NOMO-1 treated with DMSO at 0.1 percent for 48 hours (cell line): Measurements from ENCODE around the gene MYO1C.
"Not testable (repeated sequence)": the region's sequence is repeated elsewhere in the genome, so short reads cannot be mapped to it uniquely, and the experiment has no call there.

Source experiments
- DNase-seq: peaks from one replicate; lab custom pipeline; 2025; ENCODE audit not compliant: unreplicated experiment; lab: John Stamatoyannopoulos, UW

Gene MYO1C

DNA sequence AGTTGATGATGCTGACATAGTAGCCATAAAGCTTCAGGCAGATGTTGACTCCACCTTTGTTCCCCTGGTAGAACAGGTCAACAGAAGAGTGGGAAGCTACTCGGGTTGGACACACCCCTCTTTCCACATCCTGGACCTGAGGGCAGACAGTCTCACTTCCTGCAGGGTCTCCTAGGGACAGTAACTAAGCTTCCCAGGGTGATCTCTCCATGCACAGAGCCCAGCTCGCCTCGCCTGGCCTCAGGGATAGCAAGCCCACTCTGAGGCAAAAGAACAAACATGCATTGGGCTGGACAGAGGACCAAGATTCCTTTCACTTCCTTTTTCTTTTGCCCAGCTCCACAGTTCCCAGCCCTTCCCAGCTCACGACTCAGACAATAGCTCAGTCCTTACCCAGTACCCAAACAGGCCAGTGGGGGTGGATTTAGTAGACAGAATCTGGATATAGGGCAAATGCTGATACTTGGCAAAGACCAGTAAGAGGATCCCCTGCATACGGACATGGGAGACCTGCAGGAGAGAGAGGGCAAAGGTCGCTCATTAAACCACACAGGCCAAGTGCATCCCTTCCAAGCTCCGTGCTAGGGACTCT, 16.9 kb upstream of the MYO1C start:
- DNase-seq: no peak

- not testable (repeated sequence) for DNase-seq
These were observed 16.2 kb upstream of the MYO1C start for GRCh38 chr17:1508709-1509108.

GRCh38 chr17:1506649-1507267, 14.3 kb upstream of the MYO1C start:
- DNase-seq: no peak

GRCh38 chr17:1505586-1505985, 13.1 kb upstream of the MYO1C start:
- DNase-seq: no peak

GRCh38 chr17:1504866-1505265, 12.4 kb upstream of the MYO1C start:
- DNase-seq: no peak

GRCh38 chr17:1503699-1504098, 11.2 kb upstream of the MYO1C start:
- DNase-seq: no peak

DNA sequence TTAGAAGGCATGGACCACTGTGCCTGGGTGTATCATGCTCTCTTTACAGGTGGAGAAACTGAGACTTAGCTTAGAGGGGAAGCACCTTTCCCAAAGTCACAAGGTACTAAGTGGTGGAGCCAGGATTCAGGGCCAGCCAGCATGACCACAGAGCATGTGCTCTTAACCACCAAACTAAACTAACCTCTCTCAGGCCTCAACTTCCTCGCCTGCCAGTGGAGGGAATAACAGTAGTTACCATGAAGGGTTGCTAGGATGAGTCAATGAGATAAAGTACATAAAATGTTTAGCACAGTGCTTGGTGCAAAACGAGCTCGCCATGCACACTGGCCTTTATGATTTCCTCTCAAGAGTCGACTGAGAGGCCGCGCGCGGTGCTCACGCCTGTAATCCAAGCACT, 6.4 kb upstream of the MYO1C start:
- peak; percentile 37 for DNase-seq

GRCh38 chr17:1498233-1498632, 5.7 kb upstream of the MYO1C start:
- DNase-seq: no peak

GRCh38 chr17:1497831-1498230, 5.3 kb upstream of the MYO1C start:
- DNase-seq: no peak

DNA sequence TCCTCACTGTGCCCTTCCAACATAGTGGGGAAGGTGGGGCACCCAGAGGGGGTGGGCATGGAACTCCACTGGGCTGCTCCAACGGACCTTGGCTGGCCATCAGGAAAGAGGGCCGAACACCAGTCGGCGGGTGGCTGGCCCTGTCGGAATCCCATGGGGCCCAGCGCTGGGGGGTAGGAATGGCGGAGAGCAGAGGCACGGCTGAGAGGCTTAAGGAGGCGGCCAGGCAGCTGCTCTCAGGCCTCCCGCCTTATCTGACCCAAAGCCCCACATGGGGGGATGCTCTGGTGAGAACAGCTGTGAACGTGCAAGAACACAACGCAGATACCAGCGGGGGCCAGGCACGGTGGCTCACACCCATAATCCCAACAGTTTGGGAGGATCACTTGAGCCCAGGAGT, 4.4 kb upstream of the MYO1C start:
- no peak for DNase-seq

DNA sequence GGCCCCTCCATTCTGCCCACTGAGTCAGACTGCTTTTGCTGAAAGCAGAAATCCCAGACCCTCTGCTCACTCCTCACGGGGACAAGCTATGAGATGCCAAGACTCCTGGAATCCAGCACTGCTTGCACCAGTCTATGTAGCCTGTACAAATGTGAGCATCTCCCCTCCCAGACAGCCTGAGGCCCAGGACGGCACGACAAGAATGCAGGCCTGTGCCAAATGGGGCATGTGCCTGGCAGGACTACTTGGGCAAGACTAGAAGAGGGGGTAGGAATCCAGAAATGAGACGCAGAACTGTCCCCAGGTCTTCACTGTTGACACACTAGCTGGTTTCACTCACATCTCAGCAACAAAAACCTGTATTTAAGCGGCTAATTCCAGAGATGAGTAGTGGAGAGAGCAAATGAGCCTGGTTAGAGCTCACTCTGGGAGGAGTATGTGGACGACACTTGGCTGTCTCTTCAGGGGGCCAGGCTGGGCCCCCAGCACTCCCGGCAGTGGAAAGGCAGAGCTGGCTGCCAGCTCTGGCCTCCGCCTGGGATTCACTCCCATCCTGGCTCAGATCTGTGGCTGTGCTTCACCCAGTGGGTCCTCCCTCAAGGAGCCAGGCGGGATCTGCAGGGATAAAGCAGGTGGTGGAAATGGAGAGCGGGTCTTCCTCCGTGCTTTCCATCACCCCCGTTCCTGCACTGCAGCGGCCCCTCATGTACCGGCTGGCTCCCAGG, 2.9 kb upstream of the MYO1C start:
- DNase-seq: no peak

DNA sequence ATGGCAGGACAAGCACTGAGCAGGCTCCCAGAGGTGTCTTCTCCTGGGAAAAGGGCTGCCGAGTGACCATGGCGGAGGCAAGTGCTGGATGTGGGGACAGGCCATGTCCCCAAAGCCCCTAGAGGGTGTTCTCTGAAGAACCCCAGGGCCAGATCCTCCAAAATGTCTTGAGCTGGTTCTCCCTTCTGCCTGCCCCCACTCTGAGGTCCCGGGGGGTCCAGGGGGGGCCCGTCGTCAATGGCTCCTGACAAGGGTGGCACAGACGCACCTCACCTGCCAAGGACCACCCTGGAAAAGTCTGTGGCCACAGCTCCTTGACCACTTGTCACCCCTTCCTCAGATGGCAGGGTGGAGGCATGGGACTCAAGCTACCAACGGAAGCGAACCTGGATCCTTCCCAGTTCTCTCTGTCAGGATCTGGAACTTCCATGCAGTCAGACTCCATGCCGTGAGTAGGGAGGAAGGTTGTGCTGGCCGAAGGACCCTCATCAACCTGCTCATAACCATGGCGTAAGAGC, 2.3 kb upstream of the MYO1C start:
- no peak for DNase-seq

DNA sequence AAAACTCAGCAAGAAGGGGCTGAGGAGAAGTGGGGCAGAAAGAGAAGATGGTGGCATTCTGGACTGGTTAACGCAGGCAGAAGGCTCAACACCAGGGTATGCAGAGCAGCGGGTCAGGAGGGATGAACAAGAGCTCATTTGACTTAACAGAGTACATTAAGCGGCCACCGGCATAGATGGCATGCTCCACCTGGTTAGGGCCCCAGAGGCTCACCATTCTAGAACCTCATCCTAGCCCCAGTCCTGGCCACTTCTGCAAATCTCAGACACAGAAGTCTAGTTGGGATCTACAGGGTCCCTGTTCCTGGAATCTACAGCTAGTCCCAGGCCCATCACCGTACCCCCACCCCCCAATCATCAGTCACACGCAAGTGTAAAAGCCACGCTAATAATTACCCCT, 1.7 kb upstream of the MYO1C start:
- DNase-seq: no peak

DNA sequence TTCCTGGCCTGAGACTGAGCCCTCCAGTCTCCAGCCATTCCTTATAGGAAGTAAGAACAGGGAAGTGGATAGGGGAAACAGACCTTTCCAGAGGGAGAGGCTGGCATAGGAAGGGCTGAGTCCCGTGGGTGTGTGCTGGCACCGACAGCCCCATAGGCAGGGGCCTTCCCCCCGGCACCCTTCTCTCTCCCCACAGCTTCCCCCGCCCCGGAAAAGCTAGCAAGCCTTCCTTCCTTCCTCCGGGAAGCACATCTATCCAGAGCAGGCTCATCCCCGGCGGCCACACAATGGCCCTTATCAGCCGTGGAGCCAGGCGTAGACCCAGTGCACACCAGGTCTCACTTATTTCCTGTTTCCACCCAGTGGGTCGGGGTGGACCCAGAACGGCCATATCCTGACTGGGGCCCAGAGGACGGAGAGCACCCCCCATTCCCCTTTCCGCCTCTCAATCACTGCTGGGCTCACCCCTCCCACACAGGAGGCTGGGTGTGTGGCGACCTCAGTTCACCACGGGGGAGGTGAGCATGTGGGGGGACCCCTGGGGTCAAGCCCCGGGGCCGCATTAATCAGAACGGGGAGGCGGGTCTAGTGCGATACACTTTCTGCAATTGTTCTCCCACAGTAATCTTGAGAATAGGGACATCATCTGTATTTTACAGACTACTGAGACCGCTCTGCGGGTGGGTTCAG, 950 bp upstream of the MYO1C start:
- no peak for DNase-seq

DNA sequence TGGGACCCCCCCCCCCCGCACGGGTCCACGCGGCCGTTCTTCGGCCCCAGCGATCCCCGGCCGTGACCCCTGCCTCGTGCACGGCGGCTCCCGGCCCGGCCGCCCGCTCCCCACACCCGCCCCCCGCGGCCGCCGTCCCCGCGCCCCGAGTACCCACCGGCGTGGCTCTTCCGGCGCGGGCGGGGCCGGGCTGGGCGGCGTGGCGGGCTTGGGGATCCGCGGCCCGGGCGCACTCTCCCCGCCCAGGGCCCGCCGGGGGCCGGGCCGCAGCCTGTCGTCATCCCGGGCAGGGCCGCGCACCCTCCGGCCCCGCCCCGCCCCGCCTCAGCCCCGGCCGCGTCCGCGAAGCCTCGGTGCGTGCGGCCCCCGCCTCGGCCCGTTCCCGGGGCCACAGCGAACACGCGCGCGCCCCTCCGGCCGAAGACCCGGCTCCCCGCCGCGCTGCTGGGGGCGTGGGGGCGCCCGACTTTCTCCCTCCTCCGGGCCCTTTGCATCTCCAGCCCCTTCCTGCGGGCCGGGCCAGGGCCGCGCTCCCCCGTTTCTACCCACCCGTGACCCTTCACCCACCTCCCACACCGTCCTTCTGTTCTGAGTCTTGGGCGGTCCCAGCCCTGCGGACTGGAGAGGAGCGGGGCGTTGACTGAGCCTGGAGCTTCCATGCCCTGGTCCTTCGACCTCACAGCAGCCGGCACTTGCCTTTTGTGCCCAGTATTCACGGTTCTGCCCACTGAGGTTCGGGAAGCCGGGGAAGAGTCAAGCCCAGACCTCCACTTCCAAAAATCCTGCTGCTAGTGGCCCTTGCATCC, 840 bp downstream of the MYO1C start:
- DNase-seq: peak; percentile 37

DNA sequence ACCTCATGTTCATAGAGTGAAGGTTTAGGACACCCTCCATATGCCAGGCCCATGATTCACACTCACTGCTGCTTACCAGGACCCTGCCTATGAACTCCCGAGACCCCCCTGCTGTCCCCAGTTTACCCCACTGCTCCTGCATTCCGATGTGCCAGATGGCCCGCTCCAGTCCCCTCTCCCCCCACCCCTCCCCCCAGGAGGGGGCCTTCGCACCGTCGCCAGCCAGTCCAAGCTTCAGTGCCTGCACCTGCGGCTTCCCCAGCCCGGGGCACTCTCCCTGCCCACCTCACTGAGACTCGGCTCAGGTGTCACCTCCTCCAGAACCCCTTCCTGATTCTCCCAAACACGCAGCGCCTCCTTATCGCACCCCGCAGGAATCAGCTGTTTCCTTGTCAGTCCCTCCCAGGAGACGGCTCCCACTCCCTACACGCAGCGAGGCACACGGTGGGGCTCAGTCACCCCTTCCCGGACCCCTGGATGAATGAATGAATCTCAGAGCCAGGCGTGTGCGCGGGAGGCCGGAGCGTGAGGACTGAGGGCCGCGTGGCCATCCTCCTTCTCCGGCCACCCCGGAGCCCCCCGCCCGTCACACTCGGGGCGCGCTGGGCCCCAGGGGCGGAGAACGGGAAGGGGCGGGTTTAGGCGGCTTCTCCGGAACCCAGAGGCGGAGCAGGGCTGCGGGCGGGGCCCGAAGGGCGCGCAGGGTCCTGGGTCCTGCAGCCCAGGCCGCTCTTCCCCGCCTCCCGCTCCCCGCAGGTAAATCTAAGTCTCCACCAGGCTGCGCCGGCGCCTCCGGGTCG, 1.6 kb downstream of the MYO1C start:
- DNase-seq: peak; percentile 50

DNA sequence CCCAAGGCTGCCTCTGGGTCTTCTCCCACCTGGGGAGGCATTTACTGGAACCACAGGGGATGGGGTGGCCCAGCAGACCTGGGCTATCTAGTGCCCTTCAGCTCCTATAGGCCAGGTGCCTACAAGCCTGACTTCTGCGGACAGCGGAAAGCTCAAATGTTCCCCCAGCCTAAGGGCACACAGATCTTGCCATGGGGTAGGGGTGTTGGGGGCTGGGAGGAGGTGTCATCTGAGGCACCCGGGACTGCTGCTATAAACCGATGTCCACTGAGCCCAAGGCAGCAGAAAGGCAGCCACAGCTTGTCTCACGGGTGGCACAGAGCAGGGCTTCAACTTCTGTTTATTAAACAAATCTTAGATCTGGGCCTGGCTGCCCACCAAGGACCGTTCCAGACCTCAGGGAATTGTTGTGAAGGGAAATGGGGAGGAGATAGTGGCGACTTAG, 3.6 kb downstream of the MYO1C start:
- DNase-seq: no peak

- peak; percentile 56 for DNase-seq
These were observed 4.3 kb downstream of the MYO1C start for GRCh38 chr17:1487939-1488825.
